ENCODE results near the gene DNMT3L. TPM values are rescaled to one million over a fixed set of nuclear protein-coding genes. Genes with fewer than 3 reads are reported as not detected.

The DNMT3L gene
- polyA plus RNA-seq, 1 donor = not detected

DNA sequence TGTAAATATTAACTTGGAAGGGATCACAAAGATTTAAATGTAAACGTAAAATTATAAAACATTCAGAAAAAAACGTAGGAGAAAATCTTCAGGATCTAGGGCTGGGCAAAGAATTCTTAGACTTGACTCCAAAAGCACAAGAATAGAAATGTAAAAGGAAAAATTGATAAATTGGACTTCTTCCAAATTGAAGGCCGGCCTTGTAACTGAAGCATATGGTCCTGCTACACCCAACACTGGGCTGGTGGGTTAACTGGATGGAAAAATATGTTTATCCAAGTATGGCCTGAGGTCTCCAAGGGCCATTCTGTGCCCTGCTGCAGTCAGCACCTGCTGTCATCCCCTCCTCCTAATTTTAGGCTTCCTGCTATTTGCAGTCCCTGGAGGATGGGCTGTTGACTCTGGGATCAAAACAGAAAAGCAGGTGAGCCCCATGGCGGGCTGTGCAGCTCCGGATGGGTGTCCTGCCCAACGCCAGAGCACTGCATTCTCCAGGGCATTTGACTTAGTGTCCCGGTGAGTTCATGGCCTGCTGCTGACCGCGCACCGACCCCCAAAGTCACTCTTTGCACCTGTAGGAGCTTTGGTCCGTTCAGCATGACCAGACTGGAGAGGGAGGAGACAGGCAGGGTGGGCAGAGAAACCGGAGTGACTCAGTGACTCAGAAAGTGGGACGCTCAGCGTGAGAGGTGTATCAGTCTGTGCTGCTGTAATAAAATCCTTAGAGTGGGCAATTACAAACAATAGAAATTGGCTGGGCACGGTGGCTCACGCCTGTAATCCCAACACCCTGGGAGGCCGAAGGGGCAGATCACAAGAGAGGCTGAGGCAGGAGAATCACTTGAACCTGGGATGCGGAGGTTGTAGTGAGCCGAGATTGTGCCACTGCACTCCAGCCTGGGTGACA lies 17.9 kb upstream of the DNMT3L start:
- DNase-seq (ENCODE audit: low read depth) = no peak

DNA sequence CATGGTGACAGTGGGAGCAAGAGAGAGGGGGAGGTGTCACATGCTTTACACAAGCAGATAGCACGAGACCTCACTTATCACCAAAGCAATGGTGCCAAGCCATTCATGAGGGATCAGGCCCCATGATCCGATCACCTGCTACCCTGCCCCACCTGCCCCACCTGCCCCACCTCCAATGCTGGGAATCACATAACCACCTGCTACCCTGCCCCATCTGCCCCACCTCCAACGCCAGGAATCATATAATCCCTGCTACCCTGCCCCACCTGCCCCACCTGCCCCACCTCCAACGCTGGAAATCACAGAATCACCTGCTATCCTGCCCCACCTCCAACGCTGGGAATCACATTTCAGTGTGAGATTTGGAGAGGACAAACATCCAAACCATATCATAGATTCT lies 13.3 kb upstream of the DNMT3L start:
- no peak for DNase-seq (ENCODE audit: low read depth)

DNA sequence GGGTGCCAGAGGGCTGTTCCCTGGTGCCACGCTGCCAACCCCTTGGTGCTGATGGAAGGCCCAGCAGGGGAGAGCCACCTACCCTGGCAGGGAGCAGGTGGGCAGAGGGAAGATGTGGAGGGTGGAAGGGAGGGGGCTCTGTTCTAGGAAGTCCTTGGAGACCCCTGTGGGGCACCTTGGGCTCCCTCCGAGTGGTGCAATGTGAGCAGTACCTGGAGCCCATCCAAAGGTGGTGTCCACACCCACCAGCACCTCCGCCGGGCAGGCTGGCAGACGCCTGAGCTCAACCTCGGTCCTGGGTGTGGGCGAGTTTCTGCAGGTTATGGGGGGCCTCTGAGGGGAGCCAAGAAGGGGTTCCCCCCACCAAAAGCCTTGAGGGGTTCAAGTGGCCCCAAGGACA lies 11.3 kb upstream of the DNMT3L start:
- DNase-seq (ENCODE audit: low read depth) = no peak

DNA sequence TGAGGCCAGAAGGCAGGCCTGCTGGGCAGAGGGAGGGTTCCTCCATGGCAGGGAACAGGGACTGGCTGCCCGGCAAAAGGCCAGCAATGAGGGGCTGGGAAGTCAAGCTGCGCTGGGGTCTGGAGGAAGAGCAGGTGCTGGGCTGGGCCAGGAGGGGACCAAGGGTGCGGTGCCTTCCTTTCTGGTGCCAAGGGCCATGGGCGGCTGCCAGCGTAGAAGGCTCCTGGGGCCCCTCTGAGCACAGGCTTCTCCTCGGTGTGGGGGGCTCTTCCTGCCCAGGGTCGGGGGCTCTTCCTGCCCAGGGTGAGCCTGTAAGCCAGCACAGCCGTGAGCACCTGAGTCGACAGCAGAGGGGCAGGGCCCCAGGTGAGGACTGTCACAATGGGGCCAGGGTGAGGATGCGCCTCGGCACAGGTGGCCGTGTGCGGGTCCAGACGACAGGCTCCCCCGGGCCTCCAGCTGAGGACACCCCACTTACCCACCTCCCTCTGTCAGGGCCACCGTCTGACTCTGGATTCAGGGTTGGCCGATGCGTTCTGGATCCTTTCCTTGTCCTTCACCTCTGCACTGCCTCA lies 10.7 kb upstream of the DNMT3L start:
- DNase-seq (ENCODE audit: low read depth) = no peak

DNA sequence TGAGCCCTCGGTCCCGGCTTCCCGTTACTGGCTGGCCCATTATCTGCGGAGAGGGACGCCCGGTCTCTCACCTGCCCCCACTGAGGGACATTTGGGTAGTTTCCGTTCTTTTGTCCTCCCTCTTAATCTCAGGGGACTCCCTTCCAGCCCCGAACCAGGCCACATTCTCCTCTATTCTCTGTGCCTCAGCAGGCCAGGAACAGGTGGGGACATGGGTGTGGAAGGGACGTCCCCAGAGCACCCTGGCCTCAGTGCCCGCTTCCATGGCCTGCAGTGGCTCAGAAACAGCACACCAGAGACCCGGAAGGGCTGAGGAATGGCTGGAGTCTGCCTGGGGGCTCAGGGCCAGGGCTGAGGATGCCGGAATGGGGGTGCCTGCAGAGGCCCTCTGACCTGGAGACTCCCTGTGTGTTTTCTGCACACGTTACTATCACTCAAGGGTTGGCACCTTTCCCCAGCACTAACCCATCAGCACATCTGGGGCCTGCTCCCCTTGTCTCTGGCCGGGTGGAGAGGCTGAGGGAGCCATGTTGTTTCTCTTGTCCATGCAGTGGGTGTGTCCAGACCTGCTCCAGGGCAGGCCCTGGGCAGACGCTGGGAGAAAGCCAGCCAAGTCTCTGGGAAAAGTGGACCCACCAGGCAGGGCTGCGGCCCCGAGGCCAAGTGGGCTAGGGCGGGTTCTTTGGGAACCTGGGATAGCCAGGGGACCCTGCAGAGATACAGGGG lies 10.0 kb upstream of the DNMT3L start:
- DNase-seq (ENCODE audit: low read depth) = no peak

DNA sequence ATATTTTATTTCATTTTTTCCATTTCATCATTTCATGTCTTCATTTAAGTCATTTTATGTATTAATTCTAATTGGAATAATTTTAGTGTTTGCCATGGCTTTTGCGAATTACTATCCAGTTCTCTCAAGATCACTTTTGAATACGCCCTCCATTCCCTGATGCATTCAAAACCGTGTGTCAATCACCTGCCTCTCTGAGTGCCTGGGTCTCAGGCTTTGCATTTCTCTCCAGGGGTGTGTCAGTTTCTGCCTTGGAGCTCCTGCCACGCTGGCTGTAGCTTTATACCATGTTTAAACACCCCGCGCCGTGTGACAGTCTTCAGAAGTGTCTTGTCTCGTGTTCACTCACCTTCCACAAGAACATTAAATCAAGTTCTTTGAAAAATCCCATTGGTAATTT lies 7.4 kb upstream of the DNMT3L start:
- no peak for DNase-seq (ENCODE audit: low read depth)

DNA sequence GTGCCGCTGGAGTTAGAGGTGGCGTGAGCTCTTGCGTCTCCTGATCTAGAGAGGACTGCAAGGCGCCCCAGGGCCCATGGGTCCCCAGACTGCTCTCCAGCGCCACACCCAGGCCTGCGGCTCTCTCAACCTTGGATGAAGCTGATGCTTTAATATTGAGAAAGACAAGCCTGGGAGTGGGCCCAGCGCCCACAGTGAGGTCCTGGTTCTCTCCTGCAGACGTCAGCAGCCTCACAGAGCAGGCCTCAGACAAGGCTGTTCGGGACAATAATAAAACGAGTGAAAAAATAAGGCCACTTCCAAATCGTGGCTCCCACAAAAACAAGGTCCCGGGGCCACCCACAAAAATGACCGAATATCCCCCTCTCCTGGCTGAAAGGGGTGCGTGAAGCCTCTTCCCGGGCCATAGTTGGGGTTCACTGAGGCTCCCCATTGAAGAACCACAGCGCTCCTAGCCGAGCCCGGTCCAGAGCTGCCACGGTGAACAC lies 6.0 kb upstream of the DNMT3L start:
- no peak for DNase-seq (ENCODE audit: low read depth)

DNA sequence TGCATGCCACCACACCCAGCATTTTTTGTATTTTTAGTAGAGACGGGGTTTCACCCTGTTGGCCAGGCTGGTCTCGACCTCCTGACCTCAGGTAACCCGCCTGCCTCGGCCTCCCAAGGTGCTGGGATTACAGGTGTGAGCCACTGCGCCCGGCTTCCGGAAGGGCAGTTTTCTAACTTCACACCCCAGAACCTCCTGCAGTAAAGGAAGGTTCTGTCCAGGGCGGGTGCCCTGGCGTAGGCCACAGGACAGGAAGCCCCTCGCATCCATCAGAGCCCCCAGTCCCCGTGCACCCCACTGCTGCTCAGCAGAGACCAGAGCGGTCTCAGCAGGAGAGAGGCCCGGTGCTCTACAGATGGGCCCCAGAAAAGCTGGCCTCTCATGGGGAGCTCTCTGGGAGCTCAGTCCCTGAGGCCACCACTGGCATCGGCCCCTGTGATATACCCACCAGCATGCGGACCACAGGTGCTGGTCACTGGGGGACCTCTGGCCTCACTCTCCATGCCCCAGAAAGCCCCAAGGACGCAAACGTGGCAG lies 4.1 kb upstream of the DNMT3L start:
- DNase-seq (ENCODE audit: low read depth) = no peak

DNA sequence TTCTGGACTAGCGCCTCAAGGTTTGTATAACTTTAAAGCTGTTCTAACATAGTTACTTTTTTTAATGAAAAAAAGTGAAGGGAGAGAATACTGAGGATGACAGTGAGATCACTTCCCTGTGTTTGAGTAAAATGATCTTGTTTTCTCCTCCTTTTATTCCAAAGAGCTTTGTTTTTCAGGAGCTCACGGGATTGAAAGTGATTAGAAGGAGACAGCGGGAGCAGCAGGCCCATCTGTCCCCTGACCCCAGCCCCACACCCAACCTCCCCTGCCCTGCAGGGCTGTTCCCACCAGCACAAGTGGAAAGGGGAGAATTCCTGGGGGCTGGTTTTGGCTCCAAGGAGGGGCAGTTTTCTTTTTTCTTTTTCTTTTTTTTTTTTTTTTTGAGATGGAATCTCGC lies 2.1 kb upstream of the DNMT3L start:
- DNase-seq (ENCODE audit: low read depth) = no peak

DNA sequence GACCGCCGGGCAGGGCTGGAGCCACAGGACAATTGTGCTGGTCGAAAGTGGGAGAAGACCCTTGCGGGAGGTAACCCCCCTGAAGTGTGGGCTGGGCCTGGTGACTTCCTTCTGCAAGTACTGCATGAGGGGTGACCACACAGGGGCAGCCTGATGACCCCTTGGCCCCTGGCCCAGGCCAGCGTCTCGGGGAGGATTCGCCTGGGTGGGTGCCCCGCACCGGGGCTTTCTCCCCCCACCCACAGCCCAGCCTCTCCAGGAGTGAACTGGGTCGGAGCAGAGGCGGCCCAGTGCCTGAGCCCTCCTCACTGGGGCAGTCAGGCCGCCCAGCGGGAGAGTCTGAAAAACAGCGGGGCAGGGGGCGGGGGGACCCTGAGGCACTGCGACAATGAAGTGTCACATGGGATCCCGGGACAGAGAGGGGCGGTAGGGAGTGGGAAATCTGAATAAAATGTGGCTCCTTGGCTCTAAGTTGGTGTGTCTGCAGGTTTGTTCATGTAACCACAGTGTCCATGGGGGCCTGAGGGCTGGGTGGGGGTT lies 1.6 kb upstream of the DNMT3L start:
- no peak for DNase-seq (ENCODE audit: low read depth)

DNA sequence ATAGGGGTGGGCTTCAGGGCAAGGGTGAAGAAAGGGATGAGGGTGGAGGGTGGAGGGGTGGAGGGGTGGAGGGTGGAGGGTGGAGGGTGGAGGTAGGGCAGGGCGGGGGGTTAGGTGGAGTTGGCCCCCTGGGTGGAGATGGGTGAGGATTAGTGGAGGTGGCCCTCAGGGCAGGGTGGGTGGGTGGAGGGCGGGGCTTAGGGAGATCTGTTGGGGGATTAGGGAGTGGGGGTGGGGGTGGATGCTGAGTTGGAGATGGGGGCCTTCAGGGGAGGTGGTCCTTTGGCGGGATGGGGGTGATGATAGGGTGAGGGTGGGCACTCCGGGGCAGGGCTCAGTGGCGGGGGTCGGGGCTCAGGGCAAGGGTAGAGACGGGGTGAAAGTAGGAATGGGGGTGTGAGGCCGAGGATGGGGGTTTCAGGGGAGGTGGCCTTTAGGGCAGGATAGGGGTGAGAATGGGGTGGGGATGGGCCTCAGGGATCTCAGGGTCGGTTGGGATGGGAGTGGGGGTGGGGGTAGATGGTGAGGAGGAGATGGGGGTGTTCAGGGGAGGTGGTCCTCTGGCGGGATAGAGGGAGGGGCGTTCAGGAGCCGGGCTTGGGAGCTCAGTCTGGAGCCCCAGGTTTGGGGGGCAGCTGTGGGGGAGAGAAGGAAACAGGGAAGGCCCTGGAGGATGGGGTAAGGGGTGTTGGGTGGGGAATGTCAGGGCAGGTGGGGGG lies 800 bp upstream of the DNMT3L start:
- no peak for DNase-seq (ENCODE audit: low read depth)

DNA sequence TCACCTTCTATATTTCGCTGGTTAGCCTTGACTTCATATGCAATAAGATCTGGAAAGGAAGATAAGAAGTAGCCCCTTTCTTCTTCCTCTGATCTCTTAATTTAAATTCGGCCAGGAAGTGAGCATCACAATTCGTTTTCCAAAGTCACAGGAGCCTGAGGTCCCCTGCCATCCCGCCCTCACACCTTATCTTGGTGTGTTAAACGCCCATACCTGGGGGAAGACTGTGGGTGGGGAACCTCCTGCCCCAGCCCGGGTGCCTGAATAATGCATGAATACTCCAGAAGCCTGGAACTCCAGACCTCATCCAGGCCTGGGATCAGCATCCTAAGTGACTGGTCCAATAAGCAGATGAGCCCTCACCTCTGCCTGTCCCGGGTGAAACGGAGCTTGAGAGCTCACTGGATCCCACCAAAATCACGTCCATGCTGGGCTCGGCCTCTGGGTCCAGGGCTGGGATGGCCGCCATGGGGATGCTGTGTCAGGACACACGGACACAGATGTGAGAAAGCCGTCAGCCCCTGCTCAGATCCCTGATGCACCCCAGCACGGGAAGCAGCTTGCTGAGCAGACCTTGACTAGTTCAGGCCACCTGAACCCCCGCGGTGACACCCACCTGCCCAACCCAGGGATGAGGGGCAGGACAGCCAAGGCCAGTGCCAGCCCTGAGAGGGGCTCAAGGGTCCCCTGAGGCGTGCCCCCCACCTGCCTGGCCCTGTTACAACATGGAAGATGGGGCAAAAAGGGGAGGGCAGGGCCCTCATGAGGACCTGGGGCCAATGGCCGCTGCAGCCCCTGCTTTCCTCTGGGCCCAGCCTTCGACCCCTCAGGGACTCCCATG lies 686 bp downstream of the DNMT3L start:
- DNase-seq (ENCODE audit: low read depth) = no peak

DNA sequence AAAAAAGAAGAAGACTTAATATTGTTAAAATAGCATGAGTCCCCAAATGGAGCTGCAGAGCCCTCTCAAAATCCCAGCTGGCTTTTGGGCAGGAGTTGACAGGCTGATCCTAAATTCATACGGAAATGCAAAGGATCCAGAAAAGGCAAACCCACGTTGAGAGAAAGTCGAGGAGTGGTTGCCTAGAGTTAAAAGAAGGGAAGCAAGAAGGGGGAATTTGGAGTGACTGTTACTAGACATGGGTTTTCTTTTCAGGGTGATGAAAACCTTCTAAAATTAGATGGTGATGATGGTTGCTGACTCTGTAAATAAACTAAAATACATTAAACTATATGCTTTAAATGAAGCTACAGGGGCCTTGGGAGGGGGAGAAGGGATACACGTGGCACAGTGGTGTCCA lies 1.6 kb downstream of the DNMT3L start:
- DNase-seq (ENCODE audit: low read depth) = no peak

DNA sequence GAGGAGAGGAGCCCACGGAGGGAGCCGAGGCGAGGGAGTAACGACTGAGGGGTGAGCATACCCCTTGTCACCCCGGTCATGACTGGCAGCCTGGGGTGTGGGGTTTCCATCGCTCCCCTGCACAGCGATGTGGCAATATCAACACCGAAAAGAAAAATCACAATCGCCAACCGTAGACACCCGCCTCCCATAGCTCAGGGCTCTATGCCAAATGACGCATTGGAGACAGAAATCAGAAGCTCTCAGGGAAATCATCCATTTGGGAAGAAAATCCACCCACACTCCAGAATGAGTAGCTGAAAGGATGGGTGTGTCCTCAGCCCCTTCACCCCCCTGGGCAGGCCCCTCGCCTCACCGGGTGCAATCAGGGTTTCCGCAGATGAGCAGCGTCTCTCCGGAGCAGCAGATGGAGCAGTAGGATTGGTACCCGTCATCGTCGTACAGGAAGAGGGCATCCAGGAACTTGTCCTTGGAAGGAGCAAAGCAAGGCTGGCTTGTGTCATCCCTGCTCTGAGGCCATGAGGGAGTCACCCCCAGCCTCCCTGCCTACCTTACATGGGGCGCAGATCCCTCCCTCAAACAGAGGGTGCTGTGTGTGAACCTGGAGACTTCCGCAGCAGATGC lies 2.5 kb downstream of the DNMT3L start:
- DNase-seq (ENCODE audit: low read depth) = no peak

DNA sequence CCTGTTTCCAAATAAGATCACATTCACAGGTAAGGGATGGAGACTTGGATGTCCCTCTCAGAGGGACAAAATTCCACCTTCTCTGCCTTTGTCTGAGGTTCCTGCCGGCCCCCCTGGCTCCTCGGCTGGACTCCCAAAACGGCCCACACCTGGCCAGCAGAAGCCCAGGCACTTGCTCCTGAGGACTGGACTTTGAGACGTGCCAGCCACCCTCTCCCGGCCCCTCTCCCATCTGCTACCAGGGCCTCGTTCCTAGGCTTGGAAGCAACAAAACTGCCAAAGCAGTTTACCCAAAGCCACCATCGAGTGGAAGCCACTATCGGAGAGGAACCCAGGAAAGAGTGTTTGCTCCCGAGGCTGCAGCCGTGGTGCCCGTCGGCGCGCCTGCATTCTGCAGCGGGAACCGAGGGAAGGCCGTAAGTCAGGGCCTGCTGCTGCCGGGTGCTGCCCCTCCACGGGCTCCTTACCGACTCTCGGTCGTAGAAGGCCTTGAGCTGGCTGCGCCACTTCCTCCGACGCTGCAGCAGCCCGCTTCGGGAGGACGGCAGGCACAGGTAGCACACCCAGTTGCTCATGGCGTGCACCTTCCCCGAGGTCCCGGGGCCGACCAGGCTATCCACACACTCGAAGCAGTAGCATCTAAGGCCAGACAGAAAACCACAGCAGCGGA lies 3.5 kb downstream of the DNMT3L start:
- no peak for DNase-seq (ENCODE audit: low read depth)

DNA sequence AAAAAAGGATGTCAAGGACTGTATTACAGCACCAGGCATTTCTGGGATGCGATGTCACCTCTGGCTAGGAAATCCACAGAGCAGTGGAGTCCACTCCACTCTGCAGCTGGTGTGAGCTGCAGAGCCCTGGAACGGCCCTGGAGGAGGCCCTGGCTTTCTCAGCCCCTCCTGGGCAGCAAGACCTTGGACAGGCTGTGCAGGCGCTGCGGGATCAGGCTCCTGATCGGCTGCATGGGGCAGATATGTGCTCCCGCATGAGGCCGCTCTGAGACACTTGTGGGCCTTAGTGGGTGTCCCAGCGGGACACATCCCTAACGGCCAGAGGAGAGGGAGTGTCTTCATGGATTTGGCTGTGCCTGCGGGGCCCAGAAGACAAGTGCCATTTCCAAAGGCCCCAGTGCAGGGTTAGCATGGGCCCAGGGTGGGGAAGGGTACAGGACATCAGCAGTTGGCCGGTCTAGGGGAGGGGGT lies 6.2 kb downstream of the DNMT3L start:
- no peak for DNase-seq (ENCODE audit: low read depth)

DNA sequence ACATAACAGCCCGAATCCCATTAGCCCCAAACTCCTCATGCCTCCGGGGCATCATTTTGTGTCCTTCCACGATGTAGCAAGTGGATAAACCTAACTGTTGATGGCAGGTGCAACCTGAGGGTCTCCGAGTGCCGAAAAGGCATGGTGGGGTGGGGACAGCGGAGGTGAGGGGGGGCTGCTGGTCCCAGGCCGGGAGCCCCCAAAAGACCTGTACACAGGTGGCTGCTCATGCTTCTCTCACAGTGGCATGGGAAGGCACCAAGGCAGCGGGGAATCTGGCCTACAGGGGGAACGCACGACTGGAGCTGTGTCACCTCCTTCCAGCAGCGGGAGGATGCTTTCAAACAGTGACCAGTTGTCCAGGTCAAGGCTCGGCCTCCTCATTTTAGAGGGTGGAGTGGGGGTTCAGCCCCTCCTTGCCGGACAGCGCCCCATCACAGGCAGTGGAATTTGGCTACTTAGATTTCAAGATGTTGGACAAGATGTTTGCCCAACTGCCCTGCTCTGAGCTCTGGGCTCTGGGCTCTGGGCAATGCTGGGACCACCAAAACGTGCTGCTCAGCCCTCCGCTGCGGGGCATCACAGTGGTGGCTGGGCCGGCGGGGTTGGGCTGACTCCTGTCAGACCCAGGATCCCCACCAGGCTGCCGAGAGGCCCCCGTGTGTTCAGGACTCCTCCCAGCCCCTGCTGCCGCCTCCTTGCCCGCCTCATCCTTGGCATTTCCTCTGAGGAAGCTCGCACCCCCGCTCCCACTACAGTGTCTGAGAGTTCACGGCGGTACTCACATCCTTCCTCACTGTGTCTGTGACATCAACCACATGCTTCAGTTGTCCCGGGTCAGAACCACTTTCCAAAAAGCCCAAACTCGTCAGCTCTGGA lies 7.6 kb downstream of the DNMT3L start:
- no peak for DNase-seq (ENCODE audit: low read depth)
